ENCODE data around the gene SLC9A2. TPM values are rescaled to one million over a fixed set of nuclear protein-coding genes. Genes with fewer than 3 reads are reported as not detected.

SLC9A2 gene
- total and polyA plus RNA-seq, 2 donors (not counting 1 experiment from before 2014, with no cell fraction given) = not detected

- Histone ChIP-seq H4K20me1 (ENCODE audit: control insufficient read depth, insufficient read depth, low read length, poor library complexity, severe bottlenecking) (no peaks in the 10 kb centered on the region), H3K9me3 (ENCODE audit: control extremely low read depth in 1 of 3, control insufficient read depth in 2 of 3, insufficient read depth in 1 of 3, low read length in 2 of 3) (no peaks in the 10 kb centered on the region), H3K27ac (ENCODE audit: low read length in 2 of 2) (no peak overlapping the region), H3K4me3 (ENCODE audit: control extremely low read depth in 1 of 5, extremely low read depth in 1 of 5, insufficient read depth in 1 of 5, low read depth in 2 of 5, low read length in 4 of 5) (no peak overlapping the region), H3K36me3 (replicated peaks in 1 of 2; ENCODE audit: control extremely low read depth in 1 of 2, control insufficient read depth in 1 of 2, extremely low read depth in 1 of 2, insufficient read depth in 2 of 2, low read length in 1 of 2) (no peaks in the 10 kb centered on the region), H3K79me2 (ENCODE audit: control insufficient read depth, insufficient read depth, low read length) (no peaks in the 10 kb centered on the region), H3K4me2 (replicated peaks; ENCODE audit: low read depth, low read length, poor library complexity, severe bottlenecking) (no peak overlapping the region), H3K4me1 (ENCODE audit: control insufficient read depth in 2 of 2, insufficient read depth in 2 of 2, low read length in 2 of 2) (no peaks in the 10 kb centered on the region), H2AFZ (ENCODE audit: insufficient read depth, low read depth, low read length, poor library complexity, severe bottlenecking) (no peak overlapping the region), H3K27me3 (replicated peaks in 1 of 4; ENCODE audit: control extremely low read depth in 1 of 4, control insufficient read depth in 3 of 4, insufficient read depth in 4 of 4, low read length in 3 of 4) (peaks cover 0 to 5% (median 0%) of the 10 kb centered on the region in 4 experiments), H3K9ac (ENCODE audit: low read length) (no peak overlapping the region)
- H3K27me3 Mint-ChIP-seq = no peaks in the 10 kb centered on the region
- ATAC-seq (ENCODE audit: low read depth) (no peak), DNase-seq (no peak)
- intact Hi-C loops (cut with micrococcal nuclease) = no loop called here
- peaks cover 3% of the 10 kb centered on the region for H3K4me1 Mint-ChIP-seq
- CTCF ChIA-PET = no interaction called here
- H3K27ac Mint-ChIP-seq = no peak overlapping the region
- H3K4me3 Mint-ChIP-seq = no peak overlapping the region
- no CpG with 5 or more reads among the region's 4 CpGs for WGBS (ENCODE audit: insufficient coverage)
- POLR2A ChIA-PET = no interaction called here
- TF ChIP-seq EZH2 (IDR thresholded peaks at IDR 0.05; ENCODE audit: borderline replicate concordance, insufficient read depth, low read depth, low read length, poor library complexity, severe bottlenecking) (no peak), CTCF (IDR thresholded peaks at IDR 0.05) (no peak)
- H3K9me3 Mint-ChIP-seq (ENCODE audit: insufficient read depth) = no peaks in the 10 kb centered on the region
These were observed 48.8 kb downstream of the SLC9A2 start for GRCh38 chr2:102668171-102668570.

GRCh38 chr2:102669401-102669800, 50.0 kb downstream of the SLC9A2 start:
- Histone ChIP-seq H3K9ac (ENCODE audit: low read length) (no peak overlapping the region), H3K9me3 (ENCODE audit: control extremely low read depth in 1 of 3, control insufficient read depth in 2 of 3, insufficient read depth in 1 of 3, low read length in 2 of 3) (no peaks in the 10 kb centered on the region), H3K4me3 (ENCODE audit: control extremely low read depth in 1 of 5, extremely low read depth in 1 of 5, insufficient read depth in 1 of 5, low read depth in 2 of 5, low read length in 4 of 5) (no peak overlapping the region), H3K27me3 (replicated peaks in 1 of 4; ENCODE audit: control extremely low read depth in 1 of 4, control insufficient read depth in 3 of 4, insufficient read depth in 4 of 4, low read length in 3 of 4) (no peaks in the 10 kb centered on the region), H4K20me1 (ENCODE audit: control insufficient read depth, insufficient read depth, low read length, poor library complexity, severe bottlenecking) (no peaks in the 10 kb centered on the region), H2AFZ (ENCODE audit: insufficient read depth, low read depth, low read length, poor library complexity, severe bottlenecking) (no peak overlapping the region), H3K4me1 (ENCODE audit: control insufficient read depth in 2 of 2, insufficient read depth in 2 of 2, low read length in 2 of 2) (no peaks in the 10 kb centered on the region), H3K79me2 (ENCODE audit: control insufficient read depth, insufficient read depth, low read length) (no peaks in the 10 kb centered on the region), H3K36me3 (replicated peaks in 1 of 2; ENCODE audit: control extremely low read depth in 1 of 2, control insufficient read depth in 1 of 2, extremely low read depth in 1 of 2, insufficient read depth in 2 of 2, low read length in 1 of 2) (no peaks in the 10 kb centered on the region), H3K4me2 (replicated peaks; ENCODE audit: low read depth, low read length, poor library complexity, severe bottlenecking) (no peak overlapping the region), H3K27ac (ENCODE audit: low read length in 2 of 2) (no peak overlapping the region)
- no peak for ATAC-seq (ENCODE audit: low read depth)
- Mint-ChIP-seq H3K27ac (no peak overlapping the region), H3K4me3 (no peak overlapping the region), H3K9me3 (ENCODE audit: insufficient read depth) (no peaks in the 10 kb centered on the region), H3K4me1 (peaks cover 3% of the 10 kb centered on the region), H3K27me3 (no peaks in the 10 kb centered on the region)
- intact Hi-C loops (cut with micrococcal nuclease) = no loop called here
- ChIA-PET CTCF (no interaction called here), POLR2A (no interaction called here)
- 85% methylated on average over 1 of the region's 1 CpG for WGBS (ENCODE audit: insufficient coverage)
- DNase-seq = no peak
- TF ChIP-seq CTCF (IDR thresholded peaks at IDR 0.05) = no peak
- TF ChIP-seq EZH2 (IDR thresholded peaks at IDR 0.05; ENCODE audit: borderline replicate concordance, insufficient read depth, low read depth, low read length, poor library complexity, severe bottlenecking) = no peak

All from B cell (primary cell).